ENCODE measurements around the gene PRC1.
"Not testable (repeated sequence)": the region's sequence is repeated elsewhere in the genome, so short reads cannot be mapped to it uniquely, and the experiment has no call there.

PRC1 gene, protein sequence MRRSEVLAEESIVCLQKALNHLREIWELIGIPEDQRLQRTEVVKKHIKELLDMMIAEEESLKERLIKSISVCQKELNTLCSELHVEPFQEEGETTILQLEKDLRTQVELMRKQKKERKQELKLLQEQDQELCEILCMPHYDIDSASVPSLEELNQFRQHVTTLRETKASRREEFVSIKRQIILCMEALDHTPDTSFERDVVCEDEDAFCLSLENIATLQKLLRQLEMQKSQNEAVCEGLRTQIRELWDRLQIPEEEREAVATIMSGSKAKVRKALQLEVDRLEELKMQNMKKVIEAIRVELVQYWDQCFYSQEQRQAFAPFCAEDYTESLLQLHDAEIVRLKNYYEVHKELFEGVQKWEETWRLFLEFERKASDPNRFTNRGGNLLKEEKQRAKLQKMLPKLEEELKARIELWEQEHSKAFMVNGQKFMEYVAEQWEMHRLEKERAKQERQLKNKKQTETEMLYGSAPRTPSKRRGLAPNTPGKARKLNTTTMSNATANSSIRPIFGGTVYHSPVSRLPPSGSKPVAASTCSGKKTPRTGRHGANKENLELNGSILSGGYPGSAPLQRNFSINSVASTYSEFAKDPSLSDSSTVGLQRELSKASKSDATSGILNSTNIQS

GRCh38 chr15:90994417-90995311 is at the start of gene PRC1:
Gene PRC1 (minus strand): TSS chr15:90994535. CDS start chr15:90994417, 118 bp downstream.
- peak; percentile 95 for DNase-seq (ENCODE audit: low spot score)

- no peak for DNase-seq (ENCODE audit: low spot score)
Observed at GRCh38 chr15:91043202-91043874, 49.0 kb upstream of the PRC1 start.

- no peak for DNase-seq (ENCODE audit: low spot score)
Observed at GRCh38 chr15:91040856-91041255, 46.5 kb upstream of the PRC1 start.

GRCh38 chr15:91039996-91040395 is 45.7 kb upstream of the PRC1 start:
- no peak for DNase-seq (ENCODE audit: low spot score)

DNA sequence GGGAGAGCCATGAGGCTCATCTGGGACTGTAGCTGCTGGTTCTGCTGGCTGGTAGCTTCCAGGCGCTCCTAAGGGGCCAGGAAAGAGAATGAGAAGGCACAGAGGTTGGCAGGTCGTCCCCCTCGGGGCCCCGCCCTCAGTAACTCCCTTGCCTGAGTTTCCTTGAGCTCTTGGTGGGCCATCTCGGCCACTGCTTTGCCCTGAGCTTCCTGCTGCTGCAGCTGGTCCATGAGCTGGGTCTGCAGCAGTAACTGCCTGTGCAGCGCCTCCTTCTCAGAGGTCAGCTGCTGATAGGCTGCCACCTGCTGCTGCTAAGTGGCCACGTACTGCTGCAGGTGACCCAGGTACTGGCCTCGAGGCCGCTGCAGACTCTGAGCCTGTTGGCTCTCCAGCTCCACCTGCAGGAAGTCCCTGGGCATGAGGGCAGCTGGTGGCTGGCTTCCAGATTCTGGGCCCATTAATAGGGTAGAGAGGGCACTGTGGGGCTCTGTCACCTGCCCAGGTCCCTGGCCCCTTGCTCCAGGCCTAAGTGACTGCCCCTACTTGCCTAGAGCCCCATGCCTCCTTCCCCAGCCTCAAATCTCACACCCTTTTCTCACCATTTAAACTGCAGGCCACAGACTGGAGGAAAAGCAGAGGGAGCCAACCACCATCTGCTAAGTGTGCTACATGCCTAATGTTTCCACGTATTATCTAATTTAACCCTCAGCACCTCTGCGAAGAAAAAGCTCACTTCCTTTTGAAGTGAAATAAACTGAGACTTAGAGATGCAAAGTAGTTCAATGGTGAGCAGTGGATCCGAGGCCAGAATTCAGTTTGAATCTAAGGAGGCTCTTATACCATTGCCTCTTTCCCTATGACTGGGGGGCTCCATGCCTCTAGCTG is 38.8 kb upstream of the PRC1 start:
- no peak for DNase-seq (ENCODE audit: low spot score)

DNA sequence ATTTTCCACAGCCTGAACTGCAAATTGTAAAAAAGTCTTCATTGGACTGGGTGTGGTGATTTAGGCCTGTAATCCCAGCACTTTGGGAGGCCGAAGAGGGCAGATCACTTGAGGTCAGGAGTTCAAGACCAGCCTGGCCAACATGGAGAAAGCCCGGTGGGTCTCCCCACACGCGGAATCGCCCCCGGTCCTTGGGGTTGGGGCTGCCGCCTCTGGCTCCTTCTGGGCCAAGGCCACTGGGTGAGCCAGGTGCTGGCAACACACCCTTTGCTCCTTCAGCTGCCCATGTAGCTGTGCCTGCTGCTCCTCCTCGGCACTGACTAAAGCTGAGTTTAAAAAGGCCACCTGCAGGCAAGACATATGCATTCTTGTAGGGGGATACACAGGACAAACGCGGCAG is 37.5 kb upstream of the PRC1 start:
- DNase-seq (ENCODE audit: low spot score): no peak

- DNase-seq (ENCODE audit: low spot score): no peak
Observed at GRCh38 chr15:91027677-91028076, 33.3 kb upstream of the PRC1 start.

DNA sequence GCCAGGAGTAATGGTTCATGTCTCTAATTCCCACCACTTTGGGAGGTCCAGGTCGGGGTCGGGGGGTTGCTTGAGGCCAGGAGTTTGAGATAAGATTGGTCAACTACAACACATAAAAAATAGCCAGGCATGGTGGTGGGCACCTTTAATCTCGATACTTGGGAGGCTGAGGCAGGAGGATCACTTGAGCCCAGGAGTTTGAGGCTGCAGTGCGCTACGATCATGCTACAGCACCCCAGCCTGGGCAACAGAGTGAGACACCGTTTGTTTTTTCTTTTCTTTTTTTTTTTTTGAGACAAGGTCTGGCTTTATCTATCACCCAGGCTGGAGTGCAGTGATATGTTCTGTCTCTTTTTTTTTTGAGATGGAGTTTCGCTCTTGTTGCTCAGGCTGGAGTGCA is 29.4 kb upstream of the PRC1 start:
- DNase-seq (ENCODE audit: low spot score): no peak

DNA sequence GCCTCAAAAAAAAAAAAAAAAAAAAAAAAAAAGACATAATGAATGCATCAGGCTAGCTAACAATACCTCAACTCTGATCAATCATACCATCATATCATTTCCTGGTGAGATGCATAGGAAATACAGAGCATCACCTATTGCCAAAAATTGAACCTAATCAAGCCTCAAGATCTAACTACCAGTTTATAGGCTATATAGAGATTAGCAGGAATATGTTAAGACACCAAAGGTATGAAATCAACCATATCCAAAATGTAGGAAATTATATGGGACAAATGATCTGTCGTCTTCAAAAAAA is 28.4 kb upstream of the PRC1 start:
- DNase-seq (ENCODE audit: low spot score): no peak

- DNase-seq (ENCODE audit: low spot score): peak; percentile 86
Observed at GRCh38 chr15:91022075-91022831, 27.9 kb upstream of the PRC1 start, which contains the start of gene VPS33B. Gene VPS33B (minus strand): TSS chr15:91022594. CDS start chr15:91022249, 345 bp downstream.

GRCh38 chr15:91021516-91022074 is 27.3 kb upstream of the PRC1 start:
- peak; percentile 7 for DNase-seq (ENCODE audit: low spot score)

DNA sequence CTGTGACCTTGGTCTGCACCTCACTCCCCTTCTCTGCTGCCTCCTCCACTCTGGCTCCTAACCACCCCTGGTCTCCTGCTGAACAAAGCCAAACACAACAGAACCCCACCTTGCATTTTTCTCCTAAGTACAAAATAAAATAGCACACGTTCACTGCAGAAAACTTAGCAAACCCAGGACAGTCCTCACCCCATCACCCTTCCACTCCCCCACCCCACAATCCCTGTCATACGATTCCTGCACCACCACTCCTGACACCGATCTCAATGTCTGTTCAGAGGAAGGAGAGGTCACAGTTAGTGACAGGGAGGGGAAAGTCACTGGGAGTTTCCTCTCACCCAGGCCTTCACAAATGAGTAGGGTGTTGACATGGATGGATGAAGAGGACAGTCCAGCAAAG is 23.8 kb upstream of the PRC1 start:
- DNase-seq (ENCODE audit: low spot score): no peak

DNA sequence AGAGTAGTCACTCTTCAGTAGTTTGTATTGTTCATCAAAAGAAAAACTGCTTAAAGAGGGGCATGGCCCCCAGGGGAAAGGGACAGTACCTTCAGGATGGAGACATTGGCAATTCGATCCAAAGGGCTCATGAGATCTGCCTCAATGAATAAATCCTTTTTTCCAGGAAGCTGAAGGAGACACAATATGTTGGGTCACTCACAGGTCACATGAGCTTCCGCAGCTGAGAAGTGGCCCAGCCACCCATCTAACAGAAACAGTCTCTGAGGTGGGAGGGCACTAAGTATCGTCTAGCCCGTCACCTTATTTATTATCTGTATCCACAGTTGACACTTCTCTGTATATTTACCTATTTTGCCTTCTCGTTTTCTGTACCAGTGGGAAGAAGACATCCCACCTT is 23.4 kb upstream of the PRC1 start:
- no peak for DNase-seq (ENCODE audit: low spot score)

- DNase-seq (ENCODE audit: low spot score): not testable (repeated sequence)
Observed at GRCh38 chr15:91013701-91014100, 19.4 kb upstream of the PRC1 start.

GRCh38 chr15:91007266-91007665 is 12.9 kb upstream of the PRC1 start:
- DNase-seq (ENCODE audit: low spot score): no peak

DNA sequence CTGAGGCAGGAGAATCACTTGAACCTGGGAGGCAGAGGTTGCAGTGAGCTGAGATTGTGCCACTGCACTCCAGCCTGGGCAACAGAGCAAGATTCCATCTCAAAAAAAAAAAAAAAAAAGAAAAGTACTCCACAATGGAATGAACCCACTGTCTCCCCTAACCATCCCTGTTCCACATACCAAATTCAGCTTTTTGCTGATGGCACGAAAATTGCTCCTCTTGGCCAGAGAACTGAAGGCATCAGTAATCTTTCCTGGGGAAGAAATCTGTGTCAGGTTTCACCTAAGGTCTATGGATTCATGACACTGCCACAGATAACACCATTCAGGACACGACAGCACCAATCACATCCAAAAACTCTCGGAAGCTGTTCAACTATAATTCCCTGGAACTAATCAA is 6.9 kb upstream of the PRC1 start:
- no peak for DNase-seq (ENCODE audit: low spot score)

GRCh38 chr15:90998737-90999136 is 4.4 kb upstream of the PRC1 start:
- no peak for DNase-seq (ENCODE audit: low spot score)

- DNase-seq (ENCODE audit: low spot score): no peak
Observed at GRCh38 chr15:90994059-90994416, 297 bp downstream of the PRC1 start.

DNA sequence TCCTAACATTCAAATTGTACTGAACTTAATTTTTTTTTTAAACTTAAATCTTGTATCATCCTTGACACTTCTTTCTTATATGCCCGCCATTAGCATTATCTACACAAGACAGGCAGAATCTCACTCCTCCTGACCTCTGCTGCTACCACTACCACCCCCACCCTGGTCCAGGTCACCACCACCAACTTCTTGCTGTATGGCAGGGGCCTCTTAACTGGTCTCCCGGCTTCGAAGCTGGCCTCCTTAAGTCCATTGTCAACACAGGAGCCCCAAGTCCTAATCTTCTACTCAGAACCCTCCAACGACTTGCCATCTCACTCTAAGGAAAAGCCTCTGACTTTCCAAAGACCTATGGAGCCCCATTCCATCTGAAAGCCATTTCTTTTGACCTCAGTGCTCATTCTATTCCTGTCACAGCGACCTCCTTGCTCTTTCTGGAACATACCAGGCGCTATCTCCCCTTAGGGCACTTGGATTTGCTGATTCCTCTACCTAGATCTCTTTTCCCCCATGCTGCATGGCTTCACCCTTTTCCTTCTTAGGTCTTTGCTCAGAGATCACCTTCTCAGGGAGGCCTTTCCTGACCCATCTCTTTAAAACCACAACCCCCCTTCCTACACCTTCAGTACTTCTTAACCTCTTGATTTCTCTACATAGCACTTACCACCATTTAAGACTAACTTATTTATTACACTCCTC is 2.6 kb downstream of the PRC1 start:
- no peak for DNase-seq (ENCODE audit: low spot score)

DNA sequence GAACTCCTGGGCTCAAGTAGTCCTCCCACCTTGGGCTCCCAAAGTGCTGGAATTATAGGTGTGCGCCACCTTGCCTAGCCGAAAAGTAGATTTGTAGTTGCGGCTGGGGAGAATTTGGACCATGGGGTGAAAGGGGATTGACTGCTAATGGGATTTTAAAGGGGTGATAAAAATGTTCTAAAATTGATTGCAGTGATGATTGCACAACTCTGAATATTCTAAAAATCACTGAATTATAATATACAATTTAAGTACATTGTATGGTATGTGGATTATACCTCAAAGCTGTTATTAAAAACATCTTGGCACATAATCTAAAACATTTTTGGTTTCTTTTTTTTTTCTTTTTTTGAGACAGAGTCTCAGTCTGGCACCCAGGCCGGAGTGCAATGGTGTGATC is 3.9 kb downstream of the PRC1 start:
- DNase-seq (ENCODE audit: low spot score): no peak
